HG03066 (cell line): Measurements from ENCODE around the gene PCBP2.
"Not testable (repeated sequence)": the region's sequence is repeated elsewhere in the genome, so short reads cannot be mapped to it uniquely, and the experiment has no call there.

Experiments
- ATAC-seq: cut with Tn5 transposase; IDR thresholded peaks from one replicate; pipeline ENCODE4 v1.9.1; 2021; ENCODE audit warnings: low read depth; ENCODE audit not compliant: unreplicated experiment

PCBP2 gene

GRCh38 chr12:53451661-53452158 lies at the start of gene PCBP2:
PCBP2 (plus strand) TSS chr12:53452102; CDS start chr12:53454801, 2,699 bp downstream.
- ATAC-seq: peak; percentile 96

DNA sequence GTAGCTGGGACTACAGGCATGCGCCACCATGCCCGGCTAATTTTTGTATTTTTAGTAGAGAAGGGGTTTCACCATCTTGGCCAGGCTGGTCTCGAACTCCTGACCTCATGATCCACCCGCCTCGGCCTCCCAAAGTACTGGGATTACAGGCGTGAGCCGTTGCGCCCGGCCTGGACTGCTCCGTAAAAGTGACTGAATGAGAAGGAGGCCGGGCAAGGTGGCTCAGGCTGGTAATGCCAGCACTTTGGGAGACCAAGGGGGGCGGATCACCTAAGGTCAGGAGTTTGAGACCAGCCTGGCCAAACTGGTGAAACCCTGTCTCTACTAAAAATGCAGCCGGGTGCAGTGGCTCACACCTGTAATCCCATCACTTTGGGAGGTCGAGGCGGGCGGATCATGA lies 49.6 kb upstream of the PCBP2 start:
- not testable (repeated sequence) for ATAC-seq

- ATAC-seq: no peak
Observed at GRCh38 chr12:53402871-53403270, 49.0 kb upstream of the PCBP2 start.

GRCh38 chr12:53410951-53411350 lies 41.0 kb upstream of the PCBP2 start:
- ATAC-seq: no peak

- no peak for ATAC-seq
Observed at GRCh38 chr12:53413485-53414204, 38.3 kb upstream of the PCBP2 start.

DNA sequence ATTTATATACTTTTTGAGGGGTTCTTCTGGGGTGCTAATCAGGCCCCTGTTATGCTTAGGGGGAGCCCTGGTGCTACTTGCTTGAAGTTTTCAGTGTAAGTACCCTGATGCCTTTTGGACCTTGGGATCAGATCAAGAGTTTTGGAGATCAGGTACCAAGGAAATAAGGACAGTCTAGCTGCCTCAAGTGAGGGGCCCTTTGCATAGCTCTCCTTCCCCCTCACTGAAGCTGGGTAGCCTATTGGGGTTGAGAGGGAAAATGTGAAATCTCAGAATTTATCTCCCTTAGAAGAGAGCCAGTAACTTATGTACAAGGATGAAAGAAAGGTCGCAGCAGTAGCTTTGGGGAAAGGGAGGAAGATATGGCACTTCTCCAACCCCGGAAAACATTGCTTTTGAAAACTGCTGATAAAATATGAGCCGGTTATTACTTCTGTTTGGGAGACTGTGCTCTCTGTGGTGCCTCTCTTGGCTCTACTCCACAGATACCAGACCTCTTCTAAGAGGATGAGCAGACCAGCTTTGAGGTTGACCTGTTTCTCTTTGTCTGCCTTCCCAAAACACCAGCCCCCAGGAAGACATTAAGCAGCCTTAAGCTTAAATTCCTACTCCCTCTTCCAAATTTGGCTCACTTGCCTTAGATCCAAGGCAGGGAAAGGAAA lies 37.0 kb upstream of the PCBP2 start:
- ATAC-seq: no peak

DNA sequence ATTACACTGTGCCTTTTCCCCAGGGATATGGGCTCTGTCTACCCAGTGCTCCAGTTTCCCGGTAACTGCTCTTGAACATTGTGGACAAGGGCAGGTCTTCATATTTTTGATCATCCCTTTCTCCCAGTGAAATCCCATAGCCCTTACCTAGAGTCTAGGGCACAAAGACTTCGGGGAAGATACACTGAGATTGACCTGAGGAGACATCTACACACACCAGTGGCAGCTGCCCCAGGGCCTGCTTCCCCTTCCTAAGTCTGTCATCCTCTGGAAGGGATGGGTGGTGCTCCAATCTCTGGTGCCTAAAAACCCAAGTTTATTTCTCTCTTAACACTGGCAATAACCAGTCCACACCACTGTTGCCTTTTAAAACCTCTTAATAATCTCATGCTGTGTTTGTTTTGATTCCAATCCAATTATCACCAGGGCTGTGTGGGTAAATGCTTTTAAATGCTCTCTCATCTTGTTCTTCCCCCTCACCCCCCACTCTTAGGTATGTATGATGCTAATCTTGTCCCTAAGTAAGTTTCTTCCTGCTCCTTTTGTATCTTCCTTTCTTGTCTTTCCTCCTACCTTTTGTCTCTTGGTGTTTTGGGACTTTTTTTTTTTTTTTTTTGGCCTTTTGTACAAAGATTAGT lies 36.0 kb upstream of the PCBP2 start:
- not testable (repeated sequence) for ATAC-seq

- not testable (repeated sequence) for ATAC-seq
Observed at GRCh38 chr12:53417291-53417816, 34.5 kb upstream of the PCBP2 start.

GRCh38 chr12:53418221-53418620 lies 33.7 kb upstream of the PCBP2 start:
- no peak for ATAC-seq

DNA sequence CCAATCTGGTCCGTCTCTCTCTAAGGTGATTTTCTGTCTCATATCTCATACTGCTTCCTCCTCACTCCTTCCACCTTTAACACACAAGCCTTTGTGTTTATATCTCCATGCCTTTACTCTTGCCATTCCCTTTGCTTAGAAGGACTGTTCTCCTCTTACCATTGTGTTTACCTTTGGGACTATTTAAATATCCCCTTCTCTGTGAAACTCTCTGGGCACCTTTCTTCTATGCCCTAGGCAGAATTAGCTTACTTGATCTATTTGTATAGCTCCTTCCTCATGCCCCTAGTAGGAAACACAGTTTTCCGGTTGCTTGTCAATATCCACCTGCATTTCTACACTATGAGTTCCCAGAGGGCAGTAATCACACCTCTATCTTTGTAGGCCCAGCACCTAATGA lies 32.1 kb upstream of the PCBP2 start:
- no peak for ATAC-seq

DNA sequence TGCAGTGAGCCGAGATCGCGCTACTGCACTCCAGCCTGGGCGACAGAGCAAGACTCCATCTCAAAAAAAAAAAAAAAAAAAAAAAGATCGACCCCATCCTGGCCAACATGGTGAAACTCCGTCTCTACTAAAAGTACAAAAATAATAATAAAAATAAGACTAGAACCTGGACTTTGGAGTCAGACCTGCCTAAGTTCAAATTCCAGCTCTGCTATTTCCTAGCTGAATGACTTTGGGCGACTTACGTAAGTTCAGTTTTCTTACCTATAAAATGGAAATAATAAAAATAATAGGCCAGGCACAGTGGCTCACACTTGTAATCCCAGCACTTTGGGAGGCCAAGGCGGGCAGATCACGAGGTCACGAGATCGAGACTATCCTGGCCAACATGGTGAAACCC lies 29.7 kb upstream of the PCBP2 start:
- not testable (repeated sequence) for ATAC-seq

DNA sequence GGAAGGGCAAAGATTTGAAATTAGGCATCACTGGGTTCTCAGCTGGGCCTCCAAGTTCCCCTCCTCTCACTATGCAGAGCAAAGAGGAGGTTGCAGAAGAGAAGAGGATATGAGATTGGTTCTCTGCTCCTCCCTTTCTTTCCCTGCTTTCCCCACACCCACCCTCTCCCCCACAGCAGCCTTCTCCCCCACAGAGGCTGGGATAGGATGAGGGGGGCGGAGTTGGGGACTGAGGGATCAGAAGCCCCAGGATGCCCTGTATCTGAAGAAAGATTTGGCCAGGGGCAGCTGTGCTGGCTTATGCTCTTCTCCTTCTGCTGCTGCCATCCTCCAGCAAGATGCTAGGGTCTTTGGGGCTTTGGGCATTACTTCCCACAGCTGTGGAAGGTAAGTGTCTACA lies 28.3 kb upstream of the PCBP2 start, which contains the start of gene AMHR2:
AMHR2 (plus strand) TSS at position 259 of the 400 bp plus-strand sequence; CDS start at position 339, 80 bp downstream.
- ATAC-seq: no peak

- no peak for ATAC-seq
Observed at GRCh38 chr12:53424626-53425514, 27.0 kb upstream of the PCBP2 start.

DNA sequence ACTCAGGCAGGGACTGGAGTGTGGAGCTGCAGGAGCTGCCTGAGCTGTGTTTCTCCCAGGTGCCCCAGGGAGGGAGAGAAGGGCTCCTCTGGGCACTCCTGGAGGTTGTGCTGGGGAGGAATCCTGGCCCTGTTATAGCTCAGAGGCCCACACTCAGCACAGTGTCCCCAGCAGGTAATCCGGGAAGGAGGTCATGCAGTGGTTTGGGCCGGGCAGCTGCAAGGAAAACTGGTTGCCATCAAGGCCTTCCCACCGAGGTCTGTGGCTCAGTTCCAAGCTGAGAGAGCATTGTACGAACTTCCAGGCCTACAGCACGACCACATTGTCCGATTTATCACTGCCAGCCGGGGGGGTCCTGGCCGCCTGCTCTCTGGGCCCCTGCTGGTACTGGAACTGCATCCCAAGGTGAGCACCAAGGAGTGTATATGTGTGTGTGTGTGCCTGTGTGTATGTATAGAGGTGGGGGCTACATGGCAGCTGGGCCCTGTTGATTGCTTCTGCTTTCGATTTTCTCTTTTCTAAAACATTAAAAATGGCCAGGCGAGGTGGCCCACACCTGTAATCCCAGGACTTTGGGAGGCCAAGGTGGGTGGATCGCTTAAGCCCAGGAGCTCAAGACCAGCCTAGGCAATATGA lies 26.3 kb upstream of the PCBP2 start:
- ATAC-seq: no peak

GRCh38 chr12:53427905-53428594 lies 23.9 kb upstream of the PCBP2 start:
- no peak for ATAC-seq

DNA sequence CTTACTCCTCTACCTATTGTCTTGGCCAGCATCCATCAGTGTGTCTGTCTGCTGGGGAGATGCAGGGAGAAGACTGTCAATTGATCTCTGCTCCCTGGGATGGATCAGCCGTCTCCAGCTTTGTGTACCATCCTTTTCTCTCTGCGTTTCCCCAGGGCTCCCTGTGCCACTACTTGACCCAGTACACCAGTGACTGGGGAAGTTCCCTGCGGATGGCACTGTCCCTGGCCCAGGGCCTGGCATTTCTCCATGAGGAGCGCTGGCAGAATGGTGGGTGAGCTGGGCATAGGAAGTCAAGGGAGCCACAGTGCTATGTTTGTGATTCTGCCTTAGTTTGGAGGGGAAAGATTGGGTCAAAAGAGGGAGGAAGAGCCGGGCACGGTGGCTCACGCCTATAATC lies 23.2 kb upstream of the PCBP2 start:
- ATAC-seq: no peak

- no peak for ATAC-seq
Observed at GRCh38 chr12:53430116-53430515, 21.8 kb upstream of the PCBP2 start.

- ATAC-seq: no peak
Observed at GRCh38 chr12:53431187-53431586, 20.7 kb upstream of the PCBP2 start.

- ATAC-seq: not testable (repeated sequence)
Observed at GRCh38 chr12:53435326-53435725, 16.6 kb upstream of the PCBP2 start.
